ENCODE measurements around the gene ABCD1. TPM values are rescaled to one million over a fixed set of nuclear protein-coding genes. Genes with fewer than 3 reads are reported as not detected.
A peak's percentile ranks its signal among the peaks of the same experiment; 100 is the strongest.
"Not testable (repeated sequence)": the region's sequence is repeated elsewhere in the genome, so short reads cannot be mapped to it uniquely, and the experiment has no call there.

ABCD1 gene
- polyA plus RNA-seq, 2 of the 4 experiments (the other 2 are of a cell fraction): 1.7 to 3.8 TPM

DNA sequence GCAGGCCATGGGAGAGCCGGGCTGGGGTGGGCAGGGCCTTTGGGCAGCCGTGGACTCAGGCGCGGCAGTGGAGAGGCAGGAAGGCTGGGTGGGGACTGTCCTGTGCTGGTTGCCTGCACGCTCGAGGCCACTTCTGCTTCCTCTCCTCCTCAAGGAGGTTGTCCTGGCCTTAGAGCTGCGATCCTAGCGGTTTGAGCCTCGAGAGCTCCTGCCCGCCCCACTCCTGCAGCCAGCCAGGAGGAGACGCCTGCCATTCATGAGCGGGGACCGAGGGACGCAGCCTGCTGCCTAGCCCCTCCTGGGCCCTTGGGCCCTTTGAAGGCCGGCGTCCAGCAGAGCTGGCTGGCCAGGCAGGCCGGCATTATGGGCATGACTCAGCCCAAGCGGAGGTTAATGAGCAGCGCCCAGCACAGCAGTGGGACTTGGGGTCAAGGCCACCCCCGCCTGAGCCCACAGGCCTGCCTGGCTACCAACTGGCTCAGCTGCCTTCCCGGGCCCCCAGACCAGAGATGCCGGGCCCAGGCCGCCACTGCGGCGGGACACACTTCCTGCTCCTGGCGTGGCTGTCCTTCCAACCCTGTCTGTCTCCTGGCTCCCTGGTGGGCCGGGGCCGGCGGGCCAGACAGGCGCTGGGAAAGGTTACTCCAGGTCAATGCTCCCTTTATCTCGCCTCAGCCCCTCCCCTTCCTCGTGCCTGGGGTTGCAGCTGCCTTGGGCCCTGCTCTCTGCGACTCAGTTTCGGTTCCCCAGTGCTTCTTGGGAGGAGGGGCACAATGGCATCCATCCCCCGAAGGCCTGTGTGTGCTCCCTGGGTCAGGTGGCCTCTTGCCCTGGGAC is 1.8 kb downstream of the ABCD1 start:
- CTCF ChIA-PET: interaction anchor here (0.8 to 1.5 kb wide), 3 partner anchors 18 to 55 kb away, joined by 3 to 6 read pairs (median 3); partner anchors contain the start of genes PLXNB3 and SRPK3
- peak overlapping the region; percentile 37; the same call in 2 of the 3 replicates for H3K4me2 ChIP-seq
- H3K4me1 ChIP-seq: peaks cover 25% of the 10 kb centered on the region
- H3K4me3 ChIP-seq: no peak overlapping the region
- H3K9me3 ChIP-seq: no peaks in the 10 kb centered on the region
- FAIRE-seq (no peak), ATAC-seq (no peak), DNase-seq (ENCODE audit: low read depth in 1 of 2, low spot score in 1 of 2) (no peak)
- TF ChIP-seq KDM5A (IDR thresholded peaks at IDR 0.05): no peak
- POLR2A ChIA-PET: no interaction called here
- peak overlapping the region; percentile 35 to 84; a peak in 5 of 6 replicates for H3K27ac ChIP-seq
- 75% methylated on average over 12 of the region's 35 CpGs for WGBS (ENCODE audit: missing lambda C conversion rate)

GRCh38 chrX:153727123-153727931 is 2.7 kb downstream of the ABCD1 start:
- no peak for ATAC-seq
- TF ChIP-seq, protein P1, sequence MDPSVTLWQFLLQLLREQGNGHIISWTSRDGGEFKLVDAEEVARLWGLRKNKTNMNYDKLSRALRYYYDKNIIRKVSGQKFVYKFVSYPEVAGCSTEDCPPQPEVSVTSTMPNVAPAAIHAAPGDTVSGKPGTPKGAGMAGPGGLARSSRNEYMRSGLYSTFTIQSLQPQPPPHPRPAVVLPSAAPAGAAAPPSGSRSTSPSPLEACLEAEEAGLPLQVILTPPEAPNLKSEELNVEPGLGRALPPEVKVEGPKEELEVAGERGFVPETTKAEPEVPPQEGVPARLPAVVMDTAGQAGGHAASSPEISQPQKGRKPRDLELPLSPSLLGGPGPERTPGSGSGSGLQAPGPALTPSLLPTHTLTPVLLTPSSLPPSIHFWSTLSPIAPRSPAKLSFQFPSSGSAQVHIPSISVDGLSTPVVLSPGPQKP (IDR thresholded peaks at IDR 0.05; ENCODE audit: low read depth, low read length): no peak
- TF ChIP-seq POLR2AphosphoS2 (conservative IDR thresholded peaks at IDR 0.05; ENCODE audit: low read length): no peak
- no peak for TF ChIP-seq HOXA7 (CRISPR knock-in tag; IDR thresholded peaks at IDR 0.05)
- TF ChIP-seq NFE2L2 (conservative IDR thresholded peaks at IDR 0.05; ENCODE audit: low read length): no peak
- no peak for TF ChIP-seq KDM1A (IDR thresholded peaks at IDR 0.05; ENCODE audit: low read depth)
- no peak for TF ChIP-seq ZC3H11A (IDR thresholded peaks at IDR 0.05)
- TF ChIP-seq RFX5 (IDR thresholded peaks at IDR 0.05): no peak
- Histone ChIP-seq H3K4me1 (peaks cover 21% of the 10 kb centered on the region), H3K9me3 (no peaks in the 10 kb centered on the region), H3K4me2 (peak overlapping the region; percentile 37; the same call in 2 of the 3 replicates), H3K4me3 (no peak overlapping the region), H3K27ac (peak overlapping the region; percentile 35 to 84; a peak in 4 of 6 replicates)
- POLR2A ChIA-PET: no interaction called here
- WGBS (ENCODE audit: missing lambda C conversion rate): 87% methylated on average over 10 of the region's 23 CpGs
- no peak for FAIRE-seq
- CTCF ChIA-PET: interaction anchor here (0.9 to 1.5 kb wide), 4 partner anchors 19 to 82 kb away, joined by 3 to 6 read pairs (median 4); partner anchors contain the start of genes PLXNB3 and SRPK3
- no peak for DNase-seq (ENCODE audit: low read depth in 1 of 2, low spot score in 1 of 2)

- Histone ChIP-seq H3K9me3 (no peaks in the 10 kb centered on the region), H3K4me3 (no peak overlapping the region), H3K27ac (no peak overlapping the region), H3K4me1 (peaks cover 16% of the 10 kb centered on the region), H3K4me2 (no peak overlapping the region)
- POLR2A ChIA-PET: no interaction called here
- no peak for DNase-seq (ENCODE audit: low read depth in 1 of 2, low spot score in 1 of 2)
- ATAC-seq: no peak
- 91% methylated on average over 5 of the region's 6 CpGs for WGBS (ENCODE audit: missing lambda C conversion rate)
- no peak for FAIRE-seq
- CTCF ChIA-PET: interaction anchor here (0.9 to 1.2 kb wide), 2 partner anchors 20 to 83 kb away, joined by 3 to 4 read pairs; no protein-coding TSS in a partner anchor
- TF ChIP-seq EP300 (IDR thresholded peaks at IDR 0.05): no peak
- no peak for TF ChIP-seq RFX5 (IDR thresholded peaks at IDR 0.05)
- no peak for TF ChIP-seq FOSB (CRISPR knock-in tag; IDR thresholded peaks at IDR 0.05)
- TF ChIP-seq JUNB (IDR thresholded peaks at IDR 0.05): no peak
- no peak for TF ChIP-seq TFCP2L1 (CRISPR knock-in tag; IDR thresholded peaks at IDR 0.05)
- TF ChIP-seq KDM5A (IDR thresholded peaks at IDR 0.05): no peak
- no peak for TF ChIP-seq GATA3 (IDR thresholded peaks at IDR 0.05; ENCODE audit: borderline replicate concordance)
Measured at GRCh38 chrX:153728095-153728494, 3.4 kb downstream of the ABCD1 start.

GRCh38 chrX:153728951-153729631 is 4.4 kb downstream of the ABCD1 start:
- CTCF ChIA-PET: no interaction called here
- peaks cover 16% of the 10 kb centered on the region for H3K4me1 ChIP-seq
- FAIRE-seq: no peak
- H3K4me2 ChIP-seq: no peak overlapping the region
- H3K4me3 ChIP-seq: no peak overlapping the region
- no peak for DNase-seq (ENCODE audit: low read depth in 1 of 2, low spot score in 1 of 2)
- H3K27ac ChIP-seq: no peak overlapping the region
- 95% methylated on average over 15 of the region's 23 CpGs for WGBS (ENCODE audit: missing lambda C conversion rate)
- TF ChIP-seq RAD21 (conservative IDR thresholded peaks at IDR 0.05 in 1 of 2, IDR thresholded peaks at IDR 0.05 in 1 of 2) (no peak), TP53 (CRISPR knock-in tag; IDR thresholded peaks at IDR 0.05) (no peak), MAX (IDR thresholded peaks at IDR 0.05) (no peak), EHF (CRISPR knock-in tag; IDR thresholded peaks at IDR 0.05) (no peak)
- TF ChIP-seq, protein P1 (IDR thresholded peaks at IDR 0.05; ENCODE audit: low read depth, low read length): no peak
- H3K9me3 ChIP-seq: no peaks in the 10 kb centered on the region
- ATAC-seq: no peak
- POLR2A ChIA-PET: no interaction called here

DNA sequence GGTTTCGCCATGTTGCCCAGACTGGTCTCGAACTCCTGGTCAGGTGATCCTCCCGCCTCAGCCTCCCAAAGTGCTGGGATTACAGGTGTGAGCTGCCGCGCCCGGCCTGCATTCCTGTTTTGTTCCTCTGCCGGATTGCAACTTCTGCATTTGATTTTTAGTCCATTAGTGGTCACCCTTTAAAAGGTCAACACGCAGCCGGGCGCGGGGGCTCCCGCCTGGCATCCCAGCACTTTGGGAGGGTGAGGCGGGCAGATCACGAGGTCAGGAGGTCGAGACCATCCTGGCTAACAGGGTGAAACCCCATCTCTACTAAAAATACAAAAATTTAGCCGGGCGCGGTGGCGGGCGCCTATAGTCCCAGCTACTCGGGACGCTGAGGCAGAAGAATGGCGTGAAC is 5.5 kb downstream of the ABCD1 start:
- H3K27ac ChIP-seq; H3K9me3 ChIP-seq; DNase-seq (ENCODE audit: low read depth in 1 of 2, low spot score in 1 of 2); H3K4me2 ChIP-seq; H3K4me3 ChIP-seq; ATAC-seq; FAIRE-seq; POLR2A ChIA-PET: not testable (repeated sequence)
- H3K4me1 ChIP-seq: peaks cover 14% of the 10 kb centered on the region
- WGBS (ENCODE audit: missing lambda C conversion rate): 96% methylated on average over 23 of the region's 23 CpGs
- CTCF ChIA-PET: interaction anchor here (0.6 kb wide), 1 partner anchor 92 kb away, joined by 3 read pairs; no protein-coding TSS in a partner anchor

Data from A549 (cell line).